PC-3 (cell line): Measurements from ENCODE around the gene VDAC1.

ENCODE experiments used
- CTCF ChIP-seq: fragments of 300-600 bp; sonication (generic); conservative IDR thresholded peaks from 2 replicates; pipeline ENCODE4 v1.5.1; 2017; ENCODE audit warnings: antibody characterized with exemption, low read depth, mild to moderate bottlenecking, low read length
- EZH2 ChIP-seq: fragments of 300-600 bp; sonication (generic); IDR thresholded peaks from one replicate; pipeline ENCODE4 v1.6.1; 2017; ENCODE audit warnings: antibody characterized with exemption, mild to moderate bottlenecking, low read length; ENCODE audit not compliant: unreplicated experiment
- EZH2phosphoT487 ChIP-seq: fragments of 300-600 bp; sonication (generic); IDR thresholded peaks from 2 replicates; pipeline ENCODE4 v1.6.1; 2018; ENCODE audit warnings: mild to moderate bottlenecking, antibody characterized with exemption, low read length, borderline replicate concordance

- TF ChIP-seq CTCF (no peak), EZH2 (no peak), EZH2phosphoT487 (no peak)
These were observed 21.1 kb downstream of the VDAC1 start for GRCh38 chr5:133983674-133984073.
